Ureter (tissue), 1 donor: ENCODE results near the gene DUS1L. TPM values are rescaled to one million over a fixed set of nuclear protein-coding genes. Genes with fewer than 3 reads are reported as not detected.

Source experiments
- DNase-seq: peaks from one replicate; pipeline ENCODE4 v3.0.0-alpha.2; 2020; ENCODE audit warnings: low spot score
- total RNA-seq: library from RNA; stranded (reverse); gene quantifications from one replicate; pipeline ENCODE4 v1.2.4, GENCODE V29; 2023
- donor health status: DM: yes; HTN: yes; CAD: no.

The DUS1L gene
- total RNA-seq, 1 donor from 2014 or later = 158 TPM

- DNase-seq = no peak
These were observed 35.1 kb upstream of the DUS1L start for GRCh38 chr17:82100502-82101298.

DNA sequence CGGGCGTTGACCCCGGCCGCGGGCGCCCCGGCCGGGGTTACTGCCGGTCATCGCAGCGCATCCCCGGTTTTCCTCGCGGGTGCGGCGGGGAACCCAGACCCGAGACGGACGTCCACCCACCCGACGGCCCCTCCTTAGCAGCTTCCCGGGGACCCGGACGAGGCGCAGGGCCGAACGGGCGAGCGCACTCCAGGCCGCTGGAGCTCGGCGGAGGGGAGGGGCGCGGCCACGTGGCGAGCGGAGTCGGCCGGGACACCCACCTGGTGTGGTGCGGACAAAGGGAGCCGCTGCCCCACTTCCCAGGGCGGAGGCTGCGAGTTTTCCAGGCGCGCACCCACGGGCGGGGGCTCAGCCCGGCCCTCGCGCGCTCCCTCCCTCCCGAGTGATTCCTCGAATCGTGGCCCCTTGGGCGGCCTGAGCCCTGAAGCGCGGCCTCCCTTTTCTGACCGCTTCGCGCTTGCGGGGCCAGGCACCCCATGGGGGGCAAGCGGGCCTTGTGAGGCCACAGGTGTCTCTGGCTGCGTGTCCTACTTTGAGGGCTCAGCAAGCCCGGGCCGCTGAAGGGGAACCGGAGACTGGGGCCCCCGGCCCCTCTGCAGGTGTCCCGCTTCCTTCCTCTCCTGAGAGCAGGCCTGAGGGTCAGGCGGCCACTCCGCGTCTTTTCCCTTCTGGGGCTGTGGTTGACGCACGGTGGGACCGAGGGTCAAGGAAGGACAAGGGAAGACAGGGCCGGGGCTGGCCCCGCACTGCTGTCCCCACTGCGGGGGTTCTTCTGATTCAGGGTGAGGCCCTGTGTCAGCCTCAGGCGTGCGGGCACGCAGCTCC is 33.5 kb upstream of the DUS1L start:
- no peak for DNase-seq

DNA sequence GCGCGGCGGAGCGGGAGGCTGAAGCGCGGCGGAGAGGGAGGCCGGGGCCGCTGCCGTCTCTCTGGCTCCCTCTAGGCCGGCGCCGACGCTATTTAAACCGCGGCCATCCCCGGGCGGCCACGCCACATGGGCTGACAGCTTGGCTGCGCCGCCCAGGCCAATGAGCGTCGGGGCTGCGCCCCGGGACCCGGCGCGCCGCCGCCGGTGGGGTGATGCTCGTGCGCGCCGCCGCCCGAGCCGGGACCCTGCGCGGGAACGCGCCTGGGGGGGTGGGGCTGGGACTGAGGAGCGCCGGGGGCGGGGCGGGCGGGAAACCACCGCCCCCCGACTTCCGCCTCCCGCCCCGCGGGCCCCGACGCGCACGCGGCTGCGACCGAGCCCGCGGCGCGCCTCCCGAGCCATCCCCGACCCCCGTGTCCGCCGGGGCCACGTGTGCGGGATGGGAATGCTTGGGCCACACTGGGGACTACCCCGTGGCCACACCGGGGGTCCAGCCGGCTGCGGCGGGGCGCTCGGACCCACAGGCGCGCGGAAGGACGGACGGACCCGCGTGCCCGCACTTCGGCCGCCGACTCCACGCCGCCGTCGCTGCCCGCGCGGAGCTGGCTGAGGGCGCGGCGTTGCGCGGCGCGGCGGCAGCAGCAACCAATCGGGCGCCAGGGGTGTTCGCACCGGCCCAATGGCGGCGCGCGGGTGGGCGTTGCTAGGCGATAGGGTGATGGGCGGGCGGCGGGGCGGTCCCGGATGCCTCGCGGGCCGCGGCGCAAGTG is 32.8 kb upstream of the DUS1L start, which contains the start of gene FASN:
Gene FASN (minus strand): TSS at position 68 of the 770 bp plus-strand sequence. CDS start 1,791 bp downstream, outside the sequence.
- peak; percentile 95 for DNase-seq

DNA sequence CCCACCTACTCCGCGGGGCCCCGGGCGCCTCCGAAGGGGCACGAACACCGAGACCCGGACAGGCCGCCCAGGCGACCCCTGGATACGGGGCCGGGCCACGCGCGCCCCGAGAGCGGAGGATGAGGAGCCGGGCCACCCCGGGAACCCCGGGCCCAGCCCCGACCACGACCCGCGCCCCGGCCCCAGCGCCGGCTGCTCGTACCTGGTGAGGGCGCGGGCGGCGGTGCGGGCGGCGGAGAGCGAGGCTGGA is 32.2 kb upstream of the DUS1L start:
- no peak for DNase-seq

DNA sequence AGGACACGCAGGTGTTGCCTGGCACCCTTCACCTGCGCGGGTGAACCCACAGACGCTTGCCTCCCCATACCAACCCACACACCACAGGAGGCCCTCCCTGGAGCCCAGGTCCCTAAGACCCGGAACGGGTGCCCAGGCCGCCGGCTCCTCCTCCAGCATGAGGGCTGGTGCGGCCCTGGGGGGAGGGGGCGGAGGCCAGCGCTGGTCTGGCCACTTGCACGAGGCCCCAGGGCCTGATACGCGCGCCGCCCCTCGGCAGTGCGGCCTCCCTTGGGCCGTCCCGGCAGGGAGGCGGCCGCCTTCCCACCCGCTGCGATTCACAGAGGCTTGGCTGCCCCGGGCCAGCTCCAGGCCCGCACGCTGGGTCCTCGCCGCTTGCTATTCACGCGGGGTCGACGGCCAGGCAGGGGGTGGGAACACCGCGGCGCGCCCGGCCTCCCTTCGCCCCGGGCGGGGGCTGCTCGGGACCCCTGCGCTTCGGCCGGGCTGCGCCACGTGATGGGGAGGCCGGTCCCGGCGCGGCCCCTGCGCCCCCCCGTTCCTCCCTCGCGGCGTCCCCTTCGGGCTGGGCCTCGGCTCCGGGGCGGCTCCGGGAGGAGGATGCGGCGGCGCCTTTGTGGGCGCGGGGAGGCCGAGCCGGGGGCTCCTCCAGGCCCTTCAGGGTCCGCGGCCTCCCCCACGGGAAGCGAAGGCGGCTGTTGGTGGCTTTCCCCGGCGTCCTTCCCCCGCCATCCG is 31.7 kb upstream of the DUS1L start:
- DNase-seq = no peak

GRCh38 chr17:82096709-82097183 is 31.1 kb upstream of the DUS1L start:
- no peak for DNase-seq

DNA sequence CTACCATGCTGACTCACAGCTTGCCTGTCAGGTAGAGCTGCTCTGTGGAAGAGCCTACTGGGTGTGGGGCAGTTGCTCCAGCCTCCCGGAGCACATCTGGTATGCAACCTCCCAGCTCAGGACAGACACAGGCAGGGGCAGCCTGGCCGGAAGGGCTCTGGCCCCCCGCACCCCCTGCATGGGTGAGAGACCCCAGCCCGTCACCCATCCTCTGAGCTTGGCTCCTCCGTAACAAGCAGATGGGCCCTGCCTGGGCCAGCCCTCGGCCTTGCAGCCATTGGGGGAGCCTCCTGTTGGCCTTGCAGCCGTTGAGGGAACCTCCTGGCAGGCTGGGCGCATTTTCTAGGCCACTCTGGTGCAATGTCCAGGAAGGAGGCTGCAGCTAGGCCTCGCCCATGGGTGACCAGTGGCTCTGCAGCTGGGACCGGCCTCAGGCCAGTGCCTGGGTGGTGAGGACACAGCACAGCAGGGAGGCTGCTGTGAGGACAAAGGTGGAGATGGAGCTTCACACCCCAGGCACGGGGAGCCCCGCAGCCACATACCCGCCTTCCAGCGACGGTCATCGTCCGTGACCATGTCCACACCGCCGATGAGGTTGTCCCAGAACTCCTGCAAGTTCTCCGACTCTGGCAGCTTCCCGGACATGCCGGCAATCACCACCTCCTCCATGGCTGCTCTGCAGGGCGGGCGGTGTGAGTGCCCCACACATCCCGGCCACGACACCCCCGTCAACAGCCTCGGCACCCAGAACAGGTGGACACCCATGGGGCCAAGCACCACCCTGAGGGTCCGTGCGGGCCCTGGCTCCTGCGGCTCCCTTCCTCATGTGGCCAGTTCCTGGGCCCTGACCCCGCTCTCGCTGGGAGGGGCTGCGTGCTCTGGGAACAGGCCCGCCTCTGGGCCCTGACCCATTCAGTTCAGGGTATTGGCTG is 30.4 kb upstream of the DUS1L start:
- no peak for DNase-seq

DNA sequence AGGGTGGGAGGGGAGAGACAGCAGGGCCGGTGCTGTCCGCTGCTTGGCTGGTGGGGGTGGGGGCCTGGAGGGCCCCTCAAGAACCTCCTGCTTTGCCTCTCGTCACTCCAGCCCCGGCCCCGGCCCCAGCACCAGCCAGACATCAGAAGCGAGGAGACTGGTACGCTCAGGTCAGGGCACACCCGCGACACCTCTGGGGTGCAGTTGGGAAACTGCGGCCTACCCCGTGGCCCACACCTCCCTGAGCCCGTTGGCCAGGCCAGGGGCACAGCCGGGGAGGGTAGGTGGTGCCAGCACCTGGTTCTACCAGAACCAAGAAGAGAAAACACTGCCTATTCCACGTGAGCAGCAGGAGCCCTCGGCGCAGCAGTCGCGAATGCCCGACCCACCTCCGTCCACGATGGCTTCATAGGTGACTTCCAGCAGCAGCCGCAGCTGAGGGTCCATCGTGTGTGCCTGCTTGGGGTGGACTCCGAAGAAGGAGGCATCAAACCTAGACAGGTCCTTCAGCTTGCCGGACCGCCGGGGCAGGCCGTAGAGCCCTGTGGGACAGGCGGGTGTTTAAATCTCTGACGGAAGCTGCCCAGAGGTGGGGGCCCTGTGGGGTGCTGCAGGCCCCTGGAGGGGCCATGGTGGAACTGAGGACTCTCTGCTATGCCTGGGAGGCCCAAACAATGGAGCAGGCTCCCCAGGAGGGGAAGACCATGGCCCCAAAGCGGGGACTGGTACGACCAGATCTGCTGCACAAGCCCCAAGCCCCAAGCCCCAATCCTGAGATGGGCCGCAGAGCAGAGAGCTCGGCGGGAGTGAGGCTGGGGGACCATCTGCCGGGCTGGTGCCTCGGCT is 29.6 kb upstream of the DUS1L start:
- DNase-seq = no peak

- no peak for DNase-seq
These were observed 27.6 kb upstream of the DUS1L start for GRCh38 chr17:82092995-82093751.

DNA sequence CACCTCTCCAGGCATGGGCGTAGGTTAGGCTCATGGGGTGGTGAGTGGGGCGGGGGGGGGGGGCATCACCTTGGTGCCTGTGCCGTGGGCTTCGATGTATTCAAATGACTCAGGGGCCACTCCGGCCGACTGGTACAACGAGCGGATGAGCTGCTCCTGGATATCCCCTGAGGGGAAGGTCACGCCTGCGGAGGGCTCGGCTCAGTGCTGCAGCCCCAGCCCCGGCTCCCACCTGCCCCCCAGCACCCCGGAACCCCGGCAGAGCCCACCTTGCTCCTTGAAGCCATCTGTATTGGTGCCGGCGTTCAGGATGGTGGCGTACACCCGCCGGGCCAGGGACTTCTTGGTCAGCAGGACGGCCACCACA is 27.0 kb upstream of the DUS1L start:
- DNase-seq = no peak

DNA sequence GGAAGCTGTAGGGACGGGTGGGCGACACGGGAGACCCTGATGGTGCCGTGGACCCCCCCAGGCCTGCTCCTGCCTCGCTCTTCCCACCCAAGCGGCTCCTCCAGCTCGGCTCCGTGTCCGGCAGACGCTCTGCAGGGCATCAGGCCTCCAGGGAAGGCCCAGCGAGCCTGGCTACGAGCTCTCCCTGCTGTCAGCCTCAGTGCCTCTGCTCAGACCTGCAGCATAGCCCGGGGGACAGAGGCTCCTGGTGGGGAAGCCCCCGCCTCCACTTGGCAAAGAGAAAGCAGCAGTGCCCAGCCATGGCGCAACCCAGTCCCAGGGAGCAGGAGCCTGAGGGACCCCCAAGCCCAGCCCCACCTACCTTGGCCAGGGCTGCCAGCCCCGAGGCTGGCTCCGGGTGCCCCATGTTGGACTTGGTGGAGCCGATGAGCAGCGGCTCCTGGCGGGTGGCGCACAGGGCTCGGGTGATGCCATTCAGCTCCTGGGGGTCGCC is 26.5 kb upstream of the DUS1L start:
- no peak for DNase-seq

GRCh38 chr17:82091264-82092066 is 25.9 kb upstream of the DUS1L start:
- DNase-seq = no peak

- no peak for DNase-seq
These were observed 25.1 kb upstream of the DUS1L start for GRCh38 chr17:82090549-82091263.

DNA sequence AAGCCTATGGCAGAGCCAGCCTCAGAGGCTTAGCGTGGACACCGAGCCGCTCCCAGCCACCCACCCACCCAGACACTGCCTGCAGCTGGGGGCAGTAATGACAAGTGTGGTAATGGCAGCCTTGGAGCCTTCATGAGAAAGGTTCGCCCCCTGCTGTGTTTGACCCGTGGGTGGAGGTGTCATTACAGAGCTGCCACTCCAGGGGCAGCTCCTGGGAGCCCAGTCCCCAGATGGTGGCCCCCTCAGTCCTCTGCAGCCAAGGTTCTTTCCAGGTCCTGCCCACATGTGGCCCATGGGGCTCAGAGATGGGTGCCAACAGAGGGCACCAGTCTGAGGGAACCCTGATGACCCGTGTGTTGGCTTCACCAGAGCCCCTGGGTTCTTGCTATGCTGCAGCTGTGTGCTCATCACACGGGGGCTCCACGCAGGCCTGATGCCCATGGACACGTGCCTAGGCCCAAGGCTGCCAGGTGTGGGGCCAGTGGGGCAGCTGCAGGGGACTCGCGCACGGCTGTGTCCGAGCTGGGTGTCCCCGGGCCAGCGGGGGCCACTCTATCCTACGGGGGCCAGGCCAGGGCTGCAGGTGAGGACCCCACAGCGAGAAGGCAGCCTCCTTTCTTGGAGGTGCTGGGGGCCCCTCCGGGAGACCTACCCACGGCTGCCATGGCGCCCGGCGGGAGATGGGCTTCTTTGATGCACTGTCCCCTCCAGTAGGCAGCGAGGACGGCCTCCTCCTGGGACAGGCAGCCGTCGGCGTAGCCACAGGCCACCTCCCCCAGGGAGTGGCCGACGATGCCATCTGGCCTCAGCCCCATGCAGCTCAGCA is 24.3 kb upstream of the DUS1L start:
- DNase-seq = no peak

DNA sequence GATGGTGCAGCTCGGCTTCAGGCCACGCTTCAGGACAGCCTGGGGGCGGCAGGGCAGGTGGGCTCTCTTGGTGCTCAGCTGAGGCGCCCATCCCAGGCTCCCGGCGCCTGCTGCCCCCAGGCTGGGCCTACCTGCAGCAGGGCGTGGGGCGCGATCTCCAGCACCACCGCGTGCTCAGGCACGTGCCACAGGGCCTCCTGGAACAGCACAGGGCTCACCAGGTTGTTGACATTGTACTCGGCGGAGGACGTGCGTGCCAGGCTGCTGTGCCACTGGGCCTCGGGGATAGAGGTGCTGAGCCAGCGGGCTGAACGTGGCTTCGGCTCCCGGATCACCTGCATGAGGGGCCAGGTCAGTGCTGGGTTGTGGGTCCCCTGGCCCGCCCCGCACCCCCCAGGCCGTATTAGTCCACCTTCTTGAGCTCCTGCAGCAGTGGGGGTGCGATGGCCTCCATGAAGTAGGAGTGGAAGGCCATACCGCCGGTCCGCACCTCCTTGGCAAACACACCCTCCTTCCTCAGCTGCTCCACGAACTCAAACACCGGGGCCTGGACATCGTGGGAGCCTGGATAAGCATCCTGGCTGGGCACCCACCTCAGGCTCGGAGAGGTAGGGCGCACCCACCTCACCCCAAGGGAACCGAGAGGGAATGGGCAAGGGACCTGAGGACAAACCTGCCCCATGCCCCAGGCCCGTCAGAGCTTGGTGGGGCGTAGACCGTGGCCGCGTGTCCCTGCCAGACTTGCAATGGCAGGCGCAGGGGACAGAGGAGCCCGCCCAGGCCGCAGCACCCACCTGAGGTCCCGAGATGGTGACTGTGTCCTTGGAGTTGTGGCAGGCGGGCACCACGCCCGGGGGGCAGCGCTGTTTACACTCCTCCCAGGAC is 23.5 kb upstream of the DUS1L start:
- no peak for DNase-seq
